Glutamatergic neuron (in vitro differentiated cells): ENCODE data around the gene SMURF1. TPM values are rescaled to one million over a fixed set of nuclear protein-coding genes. Genes with fewer than 3 reads are reported as not detected.
"Not testable (repeated sequence)": the region's sequence is repeated elsewhere in the genome, so short reads cannot be mapped to it uniquely, and the experiment has no call there.

Experiments used
- DNase-seq: peaks from one replicate; pipeline ENCODE4 v3.0.0; 2022
- H3K27ac Mint-ChIP-seq: one replicate; pipeline ENCODE4 v1.8.0; 2020; ENCODE audit warnings: mild to moderate bottlenecking, mixed read lengths, inconsistent platforms; ENCODE audit not compliant: unreplicated experiment
- H3K27me3 Mint-ChIP-seq: one replicate; pipeline ENCODE4 v1.8.0; 2020; ENCODE audit warnings: mild to moderate bottlenecking, moderate library complexity, mixed read lengths, inconsistent platforms; ENCODE audit not compliant: unreplicated experiment
- H3K36me3 Mint-ChIP-seq: one replicate; pipeline ENCODE4 v1.8.0; 2020; ENCODE audit warnings: mild to moderate bottlenecking, mixed read lengths, inconsistent platforms; ENCODE audit not compliant: unreplicated experiment
- H3K4me1 Mint-ChIP-seq: one replicate; pipeline ENCODE4 v1.8.0; 2020; ENCODE audit warnings: mild to moderate bottlenecking, low read depth, mixed read lengths, inconsistent platforms; ENCODE audit not compliant: unreplicated experiment
- H3K4me3 Mint-ChIP-seq: one replicate; pipeline ENCODE4 v1.8.0; 2020; ENCODE audit warnings: mild to moderate bottlenecking, mixed read lengths, inconsistent platforms; ENCODE audit not compliant: unreplicated experiment
- H3K9me3 Mint-ChIP-seq: one replicate; pipeline ENCODE4 v1.8.0; 2020; ENCODE audit warnings: mild to moderate bottlenecking, moderate library complexity, mixed read lengths, inconsistent platforms; ENCODE audit not compliant: unreplicated experiment
- CTCF ChIP-seq: fragments of 200-600 bp; sonication (generic); IDR thresholded peaks from one replicate; pipeline ENCODE4 v1.5.0; 2021; ENCODE audit not compliant: partially characterized antibody, unreplicated experiment
- total RNA-seq: library from RNA; stranded (reverse); fragmentation: NEBNext Ultra II Directional; extraction: Animal tissue kit (Norgen Biotek cat#: 25700); gene quantifications from one replicate; pipeline ENCODE4 v1.2.1, GENCODE V29; 2021; ENCODE audit not compliant: unreplicated experiment

The SMURF1 gene
- total RNA-seq, 1 donor from 2014 or later: 23.1 TPM

DNA sequence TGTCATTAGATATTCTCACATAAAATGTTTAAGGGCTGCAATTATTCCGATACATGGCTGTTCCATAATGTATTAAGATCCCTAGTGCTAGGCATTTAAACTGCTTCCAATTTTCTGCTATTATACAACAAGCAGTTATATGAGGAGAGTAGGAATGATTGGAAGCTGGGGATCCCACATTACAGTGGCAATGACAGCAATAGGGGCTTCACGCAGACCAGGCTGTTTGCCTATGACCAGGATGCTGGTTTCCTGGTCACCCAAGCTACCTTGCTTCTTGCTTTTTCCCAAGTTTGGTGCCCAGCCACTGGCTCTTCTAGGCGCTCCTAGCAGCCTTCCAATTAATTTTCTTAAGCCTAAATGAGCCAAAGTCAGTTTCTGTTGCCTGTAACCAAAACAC is 39.3 kb downstream of the SMURF1 start:
- no peak for TF ChIP-seq CTCF
- no peak for DNase-seq
- Mint-ChIP-seq H3K27me3 (no peaks in the 10 kb centered on the region), H3K4me3 (no peak overlapping the region), H3K9me3 (peaks cover 4% of the 10 kb centered on the region), H3K4me1 (peaks cover 22% of the 10 kb centered on the region), H3K36me3 (no peaks in the 10 kb centered on the region), H3K27ac (no peak overlapping the region)

DNA sequence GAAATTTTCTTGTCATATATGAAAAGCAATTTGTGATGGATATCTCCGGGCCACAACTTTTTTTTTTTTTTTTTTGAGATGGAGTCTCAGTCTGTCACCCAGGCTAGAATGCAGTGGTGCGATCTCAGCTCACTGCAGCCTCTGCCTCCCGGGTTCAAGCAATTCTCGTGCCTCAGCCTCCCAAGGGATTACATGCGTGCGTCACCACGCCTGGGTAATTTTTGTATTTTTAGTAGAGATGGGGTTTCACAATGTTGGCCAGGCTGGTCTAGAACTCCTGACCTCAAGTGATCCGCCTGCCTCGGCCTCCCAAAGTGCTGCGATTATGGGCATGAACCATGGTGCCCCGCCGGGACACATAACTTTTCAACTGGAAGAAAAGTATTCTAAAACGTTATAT is 40.1 kb downstream of the SMURF1 start:
- not testable (repeated sequence) for H3K9me3 Mint-ChIP-seq, H3K36me3 Mint-ChIP-seq, H3K27ac Mint-ChIP-seq, DNase-seq, H3K27me3 Mint-ChIP-seq, H3K4me3 Mint-ChIP-seq
- H3K4me1 Mint-ChIP-seq: peaks cover 21% of the 10 kb centered on the region

- Mint-ChIP-seq H3K4me3 (no peak overlapping the region), H3K9me3 (peaks cover 2% of the 10 kb centered on the region), H3K27ac (no peak overlapping the region), H3K27me3 (no peaks in the 10 kb centered on the region), H3K36me3 (peaks cover 8% of the 10 kb centered on the region), H3K4me1 (peaks cover 27% of the 10 kb centered on the region)
- no peak for DNase-seq
- TF ChIP-seq CTCF: no peak
These were observed 40.9 kb downstream of the SMURF1 start for GRCh38 chr7:99102809-99103690.

- Mint-ChIP-seq H3K9me3 (peaks cover 2% of the 10 kb centered on the region), H3K4me1 (peaks cover 21% of the 10 kb centered on the region), H3K36me3 (peaks cover 8% of the 10 kb centered on the region), H3K27me3 (no peaks in the 10 kb centered on the region), H3K4me3 (no peak overlapping the region), H3K27ac (no peak overlapping the region)
- TF ChIP-seq CTCF: no peak
- no peak for DNase-seq
These were observed 41.5 kb downstream of the SMURF1 start for GRCh38 chr7:99102361-99102760.

DNA sequence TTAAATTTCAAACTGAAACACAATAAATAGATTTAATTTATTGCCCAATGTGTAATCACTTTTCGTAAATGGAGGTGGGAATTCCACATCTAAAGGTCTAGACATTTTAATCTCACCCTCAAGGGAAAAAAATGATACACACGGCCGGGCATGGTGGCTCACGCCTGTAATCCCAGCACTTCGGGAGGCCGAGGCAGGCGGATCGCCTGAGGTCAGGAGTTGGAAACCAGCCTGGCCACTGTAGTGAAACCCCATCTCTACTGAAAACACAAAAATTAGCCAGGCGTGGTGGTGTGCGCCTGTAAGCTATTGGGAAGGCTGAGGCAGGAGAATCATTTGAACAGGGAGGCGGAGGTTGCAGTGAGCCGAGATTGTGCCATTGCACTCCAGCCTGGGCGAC is 42.4 kb downstream of the SMURF1 start:
- H3K36me3 Mint-ChIP-seq, H3K9me3 Mint-ChIP-seq, DNase-seq, H3K27me3 Mint-ChIP-seq, H3K4me3 Mint-ChIP-seq, H3K27ac Mint-ChIP-seq: not testable (repeated sequence)
- peaks cover 18% of the 10 kb centered on the region for H3K4me1 Mint-ChIP-seq

- Mint-ChIP-seq H3K27me3 (no peaks in the 10 kb centered on the region), H3K4me1 (peaks cover 21% of the 10 kb centered on the region), H3K4me3 (no peak overlapping the region), H3K36me3 (peaks cover 8% of the 10 kb centered on the region), H3K27ac (no peak overlapping the region), H3K9me3 (peaks cover 2% of the 10 kb centered on the region)
- no peak for DNase-seq
- TF ChIP-seq CTCF: no peak
These were observed 44.3 kb downstream of the SMURF1 start for GRCh38 chr7:99099499-99100077.
